Stimulated activated CD4-positive, alpha-beta T cell treated with anti-CD3 and anti-CD28 coated beads, Interleukin-2, amount 100 ng/mL, for 4 hours (primary cell): ENCODE measurements around the gene SHROOM2.
"Not testable (repeated sequence)": the region's sequence is repeated elsewhere in the genome, so short reads cannot be mapped to it uniquely, and the experiment has no call there.

Experiments
- DNase-seq: peaks from one replicate; pipeline ENCODE4 v3.0.0-alpha.2; 2020; ENCODE audit warnings: low read depth

Gene SHROOM2

DNA sequence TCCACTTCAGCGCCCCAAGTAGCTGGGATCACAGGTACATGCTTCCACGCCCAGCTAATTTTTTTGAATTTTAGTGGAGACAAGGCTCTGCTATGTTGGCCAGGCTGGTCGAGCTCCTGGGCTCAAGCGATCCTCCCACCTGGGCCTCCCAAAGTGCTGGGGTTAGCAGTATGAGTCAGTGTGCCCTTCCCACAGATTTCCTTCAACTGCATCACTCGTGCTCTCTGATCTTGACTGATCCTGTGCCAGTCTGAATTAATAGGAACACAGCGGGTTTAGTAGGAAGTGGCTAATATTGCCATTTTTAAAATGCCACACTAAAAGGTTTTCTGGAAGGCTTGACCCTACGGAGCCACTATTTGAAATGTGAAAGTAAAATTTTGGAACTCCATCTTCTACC is 4.3 kb upstream of the SHROOM2 start:
- no peak for DNase-seq

DNA sequence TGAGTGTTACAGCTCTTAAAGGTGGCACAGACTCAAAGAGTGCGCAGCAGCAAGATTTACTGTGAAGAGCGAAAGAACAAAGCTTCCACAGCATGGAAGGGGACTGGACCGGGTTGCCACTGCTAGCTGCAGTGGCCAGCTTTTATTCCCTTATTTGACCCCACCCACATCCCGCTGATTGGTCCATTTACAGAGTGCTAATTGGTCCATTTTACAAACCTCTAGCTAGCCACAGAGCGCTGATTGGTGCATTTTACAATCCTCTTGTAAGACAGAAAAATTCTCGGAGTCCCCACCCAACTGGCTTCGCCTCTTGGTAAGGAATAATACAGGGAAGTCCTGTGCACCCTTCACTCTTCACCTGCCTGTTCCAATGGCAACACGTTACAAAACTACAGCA is 1.9 kb upstream of the SHROOM2 start:
- DNase-seq, result no peak

DNA sequence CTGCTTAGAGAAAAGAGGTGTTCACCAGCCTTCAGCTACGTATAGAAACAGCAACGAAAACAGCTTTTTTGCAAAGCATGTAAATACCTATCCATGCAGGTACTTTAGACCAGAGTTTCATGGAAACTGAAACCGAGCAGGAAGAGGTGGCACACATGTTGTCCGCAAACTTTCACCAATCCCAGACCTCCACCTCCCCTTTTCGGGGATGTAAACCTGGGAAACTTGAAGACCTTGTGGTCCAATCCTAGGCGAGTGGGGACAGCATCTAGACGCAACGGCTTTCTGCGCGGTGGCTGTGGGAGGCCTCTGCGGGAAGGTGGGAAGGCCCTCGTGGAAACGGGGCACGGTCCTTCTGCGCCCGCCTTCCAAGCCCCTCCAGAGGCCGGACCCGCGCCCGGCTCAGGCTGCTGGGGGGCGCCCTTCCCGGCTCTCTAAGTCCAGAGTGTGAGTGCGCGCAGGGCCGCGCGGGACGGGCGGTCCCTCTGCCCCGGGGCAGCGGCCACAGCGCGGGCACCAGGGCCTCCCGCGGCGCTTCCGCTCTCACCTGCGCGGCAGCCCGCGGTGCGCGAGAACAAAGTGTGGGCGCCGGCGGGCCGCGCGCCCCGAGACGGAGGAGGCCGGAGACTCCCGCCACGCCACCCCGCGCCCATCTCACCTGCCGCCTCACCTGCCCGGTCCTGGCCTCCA is 830 bp upstream of the SHROOM2 start:
- no peak for DNase-seq

DNA sequence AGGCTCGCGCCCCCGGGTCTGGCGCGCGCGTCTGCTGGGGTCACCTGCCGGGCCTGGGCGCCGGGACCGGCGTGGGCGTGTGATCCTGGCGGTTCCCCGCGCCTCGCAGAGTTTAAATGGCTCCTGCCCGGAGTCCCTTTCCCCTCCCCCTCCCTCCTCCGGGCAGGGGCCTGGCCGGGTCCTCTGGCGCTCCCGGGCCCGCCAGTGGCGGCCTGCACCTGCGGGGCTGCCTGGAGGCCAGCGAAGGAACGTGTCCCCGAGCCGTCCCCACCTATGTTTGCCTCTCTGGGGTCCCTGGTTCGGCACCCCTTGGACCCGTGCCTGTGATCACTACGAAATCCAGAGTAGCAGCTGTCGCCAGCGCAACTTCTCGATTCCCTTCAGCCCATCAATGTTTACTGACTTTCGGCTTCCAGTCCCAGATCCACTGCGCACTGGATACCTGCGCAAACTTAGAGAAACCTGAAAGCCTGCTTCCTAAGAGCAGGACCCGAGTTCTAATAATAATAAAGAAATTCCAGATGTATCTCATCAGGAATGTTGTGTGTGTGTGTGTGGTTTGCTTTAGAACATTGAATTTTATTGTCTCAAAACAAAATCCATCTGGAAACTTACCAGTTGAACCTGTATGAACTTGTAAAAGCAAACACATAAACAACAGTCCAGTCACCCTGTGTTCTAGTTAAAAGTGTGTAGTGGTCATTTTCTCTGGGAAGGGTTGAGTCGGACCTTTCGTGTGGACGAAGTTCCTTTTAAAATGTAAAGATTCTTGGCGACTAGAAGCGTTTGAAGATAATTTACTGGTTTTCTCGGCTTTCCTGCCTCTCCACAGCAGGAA is 788 bp downstream of the SHROOM2 start:
- DNase-seq, result no peak

DNA sequence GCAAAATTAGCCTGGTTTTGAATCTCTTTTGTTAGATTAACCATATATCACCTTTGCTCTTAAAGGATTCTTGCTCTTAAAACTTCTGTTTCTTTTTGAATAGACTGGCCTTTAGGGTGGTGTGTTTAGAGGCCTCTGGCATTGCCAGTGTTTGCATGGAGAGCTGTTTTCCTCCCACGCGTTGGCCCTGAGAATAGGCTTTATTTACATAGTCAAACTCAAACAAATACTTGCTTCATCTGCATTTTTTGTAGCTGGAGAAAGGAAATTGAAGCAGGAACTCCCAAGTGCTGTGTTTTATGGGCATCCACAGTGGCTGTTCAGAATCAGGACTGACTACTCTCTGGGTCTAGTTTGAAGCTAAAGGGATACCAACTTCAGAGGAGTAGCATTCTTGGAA is 2.7 kb downstream of the SHROOM2 start:
- no peak for DNase-seq

DNA sequence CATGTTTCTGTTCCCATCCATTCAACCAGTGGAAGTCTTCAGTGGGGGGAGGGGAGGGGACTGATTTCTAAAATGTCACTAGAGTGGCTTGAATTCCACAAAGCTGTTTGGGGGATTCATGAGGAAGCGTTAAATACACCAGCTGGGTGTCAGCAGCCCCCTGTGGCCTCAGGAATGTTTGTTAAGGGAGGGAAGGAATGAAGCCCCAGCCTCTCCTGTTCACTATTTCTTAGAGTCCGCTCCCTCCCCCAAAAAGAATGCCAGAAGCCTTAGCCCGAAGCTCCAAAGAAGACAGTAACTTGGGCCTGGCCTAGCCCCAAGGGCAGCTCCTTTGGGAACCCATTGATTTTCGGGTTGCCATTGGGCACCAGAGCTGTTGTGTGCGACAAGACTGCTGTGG is 3.3 kb downstream of the SHROOM2 start:
- DNase-seq, result no peak

DNA sequence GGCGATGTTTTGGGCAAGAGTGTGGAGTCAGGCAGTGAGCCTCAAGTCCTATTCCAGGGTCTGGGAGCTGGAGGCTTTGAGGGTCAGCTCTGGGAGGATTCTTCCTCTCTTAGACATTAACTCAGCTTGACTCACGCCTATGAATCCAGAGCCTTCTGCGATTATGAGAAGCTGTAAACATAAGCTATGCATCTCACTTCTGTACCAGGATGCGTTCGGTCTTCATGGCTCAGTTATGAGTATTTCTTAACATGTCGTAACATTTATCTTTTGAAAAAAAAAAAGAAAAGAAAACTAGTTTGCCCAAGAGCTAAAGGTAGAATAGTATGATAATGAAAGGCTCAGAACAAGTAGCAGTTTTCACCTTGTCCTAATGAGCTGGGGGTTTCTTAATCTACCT is 4.6 kb downstream of the SHROOM2 start:
- DNase-seq, result no peak

DNA sequence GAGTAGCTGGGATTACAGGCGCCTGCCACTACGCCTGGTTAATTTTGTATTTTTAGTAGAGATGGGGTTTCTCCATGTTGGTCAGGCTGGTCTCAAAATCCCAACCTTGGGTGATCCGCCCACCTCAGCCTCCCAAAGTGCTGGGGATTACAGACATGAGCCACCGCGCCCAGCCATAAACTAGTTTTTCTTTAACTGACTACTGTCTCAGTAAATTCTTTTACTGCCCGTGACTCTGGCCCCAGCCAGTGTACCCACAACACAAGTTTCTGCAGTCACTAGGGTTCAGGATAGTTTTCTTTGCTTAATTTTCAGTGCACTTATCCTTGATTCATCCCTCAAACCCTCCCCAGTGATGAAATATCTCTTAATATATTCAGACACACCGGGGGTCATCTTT is 8.3 kb downstream of the SHROOM2 start:
- no peak for DNase-seq

DNA sequence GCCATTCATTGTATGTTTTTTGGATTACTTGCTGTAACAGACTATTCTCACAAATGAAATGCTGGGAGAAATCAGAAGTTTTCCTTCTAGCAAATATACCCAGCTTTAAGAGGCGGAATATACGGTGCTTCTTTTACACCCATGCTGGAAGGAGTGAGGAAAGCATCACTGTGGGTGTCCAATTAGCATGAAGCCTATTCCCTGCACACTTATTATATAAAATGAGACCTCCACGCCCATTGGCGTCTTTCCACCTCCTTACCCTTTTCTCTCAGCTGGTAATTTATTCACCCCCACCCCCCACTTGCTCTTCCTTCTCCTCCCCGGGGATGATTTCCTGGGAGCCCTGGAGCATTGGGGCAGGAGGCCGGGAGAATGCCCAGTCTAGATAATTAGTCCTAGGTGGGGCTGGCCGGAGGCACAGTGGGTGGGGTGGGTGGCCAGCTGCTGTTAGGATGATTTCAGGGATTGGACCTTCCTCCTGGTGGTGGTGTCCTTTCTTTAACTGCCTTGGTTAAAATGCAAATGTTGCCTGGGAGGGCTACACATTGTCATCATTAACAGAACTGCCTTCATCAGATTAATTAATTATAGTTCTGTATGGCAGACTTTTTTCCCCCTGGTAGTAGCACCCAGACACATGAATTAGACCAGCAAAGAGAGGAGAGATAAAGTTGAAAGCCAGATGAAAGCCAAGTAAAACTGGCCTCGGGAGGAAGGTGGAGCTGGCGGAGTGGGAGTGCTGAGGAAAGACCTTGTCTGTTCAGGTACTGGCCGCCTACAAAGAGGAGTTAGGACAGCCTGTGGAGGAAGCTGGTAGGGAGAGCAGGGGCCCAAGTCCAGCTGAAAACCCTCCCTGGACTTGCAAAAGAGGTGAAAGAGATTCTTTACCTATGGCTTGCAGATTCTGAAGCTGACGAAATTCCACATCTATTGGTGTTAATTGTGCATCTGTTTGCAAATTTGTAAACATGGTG is 11.4 kb downstream of the SHROOM2 start:
- no peak for DNase-seq

DNA sequence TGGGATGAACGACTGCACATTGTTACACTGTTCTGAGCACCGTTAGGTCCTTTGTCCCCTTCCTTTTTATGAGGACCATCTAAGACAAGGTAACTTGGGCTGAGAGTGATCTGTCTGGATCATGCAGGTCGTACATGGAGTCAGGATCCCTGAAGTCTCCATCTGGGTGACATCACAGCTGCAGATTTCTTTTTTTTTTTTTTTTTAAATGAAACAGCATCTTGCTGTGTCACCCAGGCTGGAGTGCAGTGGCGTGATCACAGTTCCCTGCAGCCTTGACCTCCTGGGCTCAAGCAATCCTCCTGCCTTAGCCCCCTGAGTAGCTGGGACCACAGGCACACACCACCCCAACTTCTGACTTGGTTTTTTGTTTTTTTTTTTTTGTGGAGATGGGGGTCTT is 16.5 kb downstream of the SHROOM2 start:
- no peak for DNase-seq

DNA sequence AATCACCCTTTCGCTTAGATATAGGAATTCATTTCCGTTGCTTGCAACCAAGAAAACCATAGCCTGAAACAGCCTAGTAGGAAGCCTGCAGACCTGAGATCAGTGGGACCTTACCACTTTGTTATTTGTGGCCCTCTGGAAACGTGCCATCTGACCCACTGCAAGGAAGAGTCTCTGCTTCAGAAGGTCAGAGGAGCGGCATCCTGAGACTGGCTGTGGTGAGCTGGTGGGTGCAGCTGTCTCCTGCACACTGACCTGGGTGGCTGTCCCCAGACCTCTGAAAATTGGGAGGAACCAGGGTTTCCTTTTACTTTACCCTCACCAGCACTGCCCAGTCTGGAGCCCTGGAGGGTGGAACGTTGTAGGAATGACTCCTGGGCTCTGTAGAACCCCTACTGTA is 18.2 kb downstream of the SHROOM2 start:
- DNase-seq, result no peak

DNA sequence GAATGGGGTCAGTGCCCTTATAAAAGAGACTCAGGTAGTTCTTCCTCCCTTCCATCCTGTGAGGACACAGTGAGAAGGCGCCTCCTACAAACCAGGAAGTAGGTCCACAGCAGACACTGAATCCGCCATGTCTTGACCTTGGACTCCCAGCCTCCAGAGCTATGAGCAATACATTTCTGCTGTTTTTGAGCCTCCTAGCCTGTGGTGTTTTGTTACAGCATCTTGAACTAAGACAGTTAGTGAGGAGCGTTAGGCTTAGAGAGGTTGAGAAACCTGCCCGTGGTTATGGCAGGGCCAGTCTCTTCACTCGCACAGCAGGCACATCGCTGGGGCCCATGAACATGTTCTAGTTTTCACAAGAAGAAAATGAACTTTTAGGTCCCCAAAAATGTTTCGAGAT is 19.7 kb downstream of the SHROOM2 start:
- no peak for DNase-seq

DNA sequence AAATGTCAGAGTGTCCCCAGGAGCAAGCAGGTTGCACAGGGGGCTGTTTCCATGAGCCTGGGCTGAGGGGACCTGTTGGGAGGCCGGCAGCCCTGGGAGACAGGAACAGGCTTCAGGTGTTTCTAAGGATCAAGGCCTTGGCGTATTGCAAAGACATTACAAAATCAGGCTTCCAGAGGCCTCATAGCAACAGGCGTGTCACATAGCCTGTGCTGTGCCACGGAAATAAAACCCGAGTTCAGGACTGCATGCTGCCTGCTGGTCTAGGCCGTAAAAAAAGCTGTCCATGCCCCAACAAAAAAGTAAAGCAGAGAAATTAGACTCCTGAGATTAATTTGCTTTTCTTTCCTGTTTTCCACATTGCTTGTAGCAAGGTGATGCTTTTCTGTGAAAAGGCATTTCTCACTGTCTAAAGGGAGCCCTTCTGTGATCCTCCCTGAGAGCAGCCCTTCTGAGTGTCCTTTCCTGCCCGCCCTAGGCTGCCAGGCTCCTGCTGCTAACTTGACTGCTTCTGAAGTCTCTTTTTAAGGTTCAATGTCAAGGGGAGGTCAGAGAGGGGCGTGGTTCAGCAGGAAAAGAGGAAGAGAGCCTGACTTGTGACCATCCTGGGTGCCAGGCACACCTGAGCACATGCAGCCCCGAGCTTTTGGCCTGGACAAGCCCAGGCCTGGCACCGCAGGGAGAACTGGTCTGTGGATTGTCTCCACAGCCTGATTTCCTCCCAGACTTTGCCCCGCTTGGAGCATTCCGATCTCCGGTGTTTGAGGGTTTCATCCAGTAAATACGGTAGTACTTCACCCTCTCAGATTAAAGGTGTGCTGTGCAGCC is 21.3 kb downstream of the SHROOM2 start:
- no peak for DNase-seq

DNA sequence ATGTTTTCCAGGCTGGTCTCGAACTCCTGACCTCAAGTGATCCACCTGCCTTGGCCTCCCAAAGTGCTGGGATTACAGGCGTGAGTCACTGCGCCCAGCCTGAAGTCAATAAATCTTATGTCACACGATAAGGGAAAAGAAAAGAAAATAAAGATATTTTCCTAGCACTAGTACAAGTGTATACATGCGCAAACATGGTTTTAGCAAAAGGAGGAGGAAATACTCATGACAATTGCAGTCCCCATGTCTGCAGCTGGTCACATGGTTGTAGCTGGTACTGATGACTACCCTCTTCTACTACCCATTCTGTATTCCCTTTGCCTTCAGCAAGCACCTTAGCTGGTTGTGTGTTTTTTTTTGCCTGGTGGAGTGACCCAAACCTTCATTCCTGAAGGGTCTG is 23.6 kb downstream of the SHROOM2 start:
- not testable (repeated sequence) for DNase-seq

DNA sequence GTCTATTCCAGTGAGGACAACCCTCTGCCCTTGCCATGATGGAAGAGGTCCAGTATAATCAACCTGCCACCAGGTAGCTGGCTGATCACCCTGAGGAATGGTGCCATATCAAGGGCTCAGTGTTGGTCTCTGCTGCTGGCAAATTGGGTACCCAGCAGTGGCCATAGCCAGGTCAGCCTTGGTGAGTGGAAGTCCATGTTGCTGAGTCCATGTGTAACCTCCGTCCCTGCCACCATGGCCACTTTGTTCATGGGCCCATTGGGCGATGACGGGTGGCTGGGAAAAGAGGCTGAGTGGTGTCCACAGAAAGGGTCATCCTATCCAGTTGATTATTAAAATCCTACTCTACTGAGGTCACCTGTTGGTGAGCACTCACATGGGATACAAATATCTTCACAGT is 24.9 kb downstream of the SHROOM2 start:
- not testable (repeated sequence) for DNase-seq

DNA sequence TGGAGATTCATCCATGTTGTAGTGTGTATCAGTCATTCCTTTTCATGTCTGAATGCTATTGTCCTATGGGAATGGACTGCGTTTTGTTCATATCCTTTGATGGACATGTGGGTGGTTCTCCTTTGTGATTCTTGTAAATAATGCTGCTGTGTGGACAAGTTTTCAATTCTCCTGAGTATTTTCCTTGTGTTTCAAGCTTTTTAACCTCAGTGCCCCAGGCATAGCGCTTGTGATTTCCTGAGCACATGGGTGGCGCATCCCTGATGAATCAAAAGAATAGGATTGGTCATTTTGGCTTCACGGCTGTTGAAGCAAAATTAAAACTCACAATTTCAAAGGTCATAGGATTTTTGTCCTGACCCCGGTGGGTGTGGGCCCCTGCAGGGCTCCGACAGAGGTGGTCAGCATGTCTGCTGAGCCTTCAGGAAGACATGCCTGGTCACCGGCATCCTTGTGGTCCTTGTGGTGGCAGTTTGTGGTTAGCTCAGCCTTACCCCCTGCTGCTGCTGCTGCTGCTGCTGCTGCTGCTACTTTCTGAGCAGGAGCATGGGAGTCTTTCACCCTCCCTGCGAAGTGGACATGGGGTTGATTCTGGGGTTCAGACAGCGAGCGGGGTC is 30.0 kb downstream of the SHROOM2 start:
- no peak for DNase-seq

DNA sequence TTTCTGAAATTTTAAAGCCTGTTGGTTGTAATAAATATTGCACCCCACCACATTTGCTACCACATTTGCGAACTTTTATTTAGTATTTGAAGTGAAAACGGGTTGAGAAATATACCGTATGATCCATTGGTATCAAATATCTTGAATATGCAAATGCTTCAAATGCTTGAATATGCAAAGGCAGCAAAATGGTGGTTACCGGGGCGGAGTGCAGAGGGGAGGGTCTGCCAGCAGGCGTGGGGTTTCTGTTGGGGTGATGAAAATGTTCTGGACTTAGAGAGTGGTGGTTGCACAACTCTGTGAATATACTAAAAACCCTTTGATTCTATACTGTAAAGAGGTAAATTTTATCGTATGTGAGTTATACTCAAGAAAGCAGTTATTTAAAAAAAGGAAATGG is 35.3 kb downstream of the SHROOM2 start:
- no peak for DNase-seq

DNA sequence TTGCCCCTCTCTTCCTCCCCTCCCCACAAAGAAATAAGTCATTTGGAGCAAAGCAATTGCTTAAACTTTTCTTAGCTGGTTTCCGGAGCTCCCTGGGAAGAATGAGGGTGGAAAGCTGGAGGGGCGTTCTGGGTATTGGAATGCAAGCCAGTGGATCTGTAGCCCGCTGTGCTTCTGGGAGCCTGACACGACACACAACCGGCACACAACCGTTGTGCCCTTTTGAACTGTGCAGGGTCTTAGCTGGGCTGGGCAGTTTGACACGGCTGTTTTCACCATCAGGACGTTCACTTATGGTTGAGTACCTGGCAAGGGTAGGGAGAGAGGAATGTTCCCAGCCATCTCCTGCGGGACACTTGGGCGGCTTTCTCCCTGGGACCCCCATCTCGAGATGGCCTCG is 38.3 kb downstream of the SHROOM2 start:
- DNase-seq, result no peak

DNA sequence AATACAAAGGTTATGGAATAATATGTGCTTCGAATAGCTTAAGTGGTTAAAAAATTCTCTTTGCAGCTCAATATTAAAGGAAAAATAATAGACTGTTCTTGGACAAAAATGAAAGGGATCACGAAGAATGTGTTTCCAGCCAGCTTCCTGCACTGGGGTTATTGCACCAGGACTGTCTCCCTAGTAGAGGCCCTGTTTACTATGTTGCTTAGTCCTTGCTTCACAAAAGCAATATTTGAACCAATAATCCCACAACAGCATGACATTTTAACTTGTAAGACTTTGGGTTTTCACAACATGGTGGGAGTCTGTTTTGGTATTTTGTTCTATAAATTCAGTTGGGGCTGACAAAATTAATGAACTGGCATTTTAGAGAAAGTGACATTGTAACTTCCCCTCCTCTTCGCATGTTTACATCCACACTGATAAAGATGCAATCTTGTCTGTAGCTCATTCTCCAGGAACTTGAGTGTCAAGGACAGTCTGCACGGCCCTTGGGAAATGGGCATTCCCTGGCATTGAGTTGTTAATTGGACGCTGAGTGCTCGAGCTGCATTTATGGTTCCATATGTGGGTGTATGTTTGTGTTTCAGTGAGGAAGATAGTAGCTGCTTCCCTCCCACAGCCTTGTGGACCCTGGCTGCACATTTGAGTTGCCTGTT is 39.0 kb downstream of the SHROOM2 start:
- no peak for DNase-seq

DNA sequence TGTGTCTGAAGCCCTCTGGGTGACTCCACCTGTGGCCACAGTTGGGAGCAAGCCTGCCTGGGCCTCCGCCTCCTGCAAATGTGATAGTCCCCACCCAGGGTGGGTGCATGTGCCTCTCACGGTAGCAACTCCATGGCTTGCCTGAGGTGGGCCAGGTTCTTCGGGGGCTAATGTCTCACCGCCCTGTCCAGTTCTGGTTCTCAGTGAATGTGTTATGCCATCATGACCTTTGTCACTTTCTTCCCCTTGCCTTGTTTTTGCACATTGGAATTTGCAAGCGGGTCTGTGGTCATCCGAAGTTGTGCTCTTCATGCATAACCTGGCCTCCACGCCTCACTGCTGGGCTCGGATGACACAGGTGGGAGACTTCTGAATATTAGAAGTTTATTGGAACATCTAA is 39.7 kb downstream of the SHROOM2 start:
- no peak for DNase-seq
